ENCODE results near the gene ILF2. TPM values are rescaled to one million over a fixed set of nuclear protein-coding genes. Genes with fewer than 3 reads are reported as not detected.

ILF2 gene
- total and polyA plus RNA-seq, 5 donors from 2014 or later: 127 to 162 (median 145) TPM

- Mint-ChIP-seq H3K9me3 (no peaks in the 10 kb centered on the region), H3K4me3 (peak overlapping the region in 1 of 4 donors; percentile 43), H3K36me3 (peaks cover 37% of the 10 kb centered on the region), H3K27ac (no peak overlapping the region), H3K27me3 (no peaks in the 10 kb centered on the region), H3K4me1 (peaks cover 12 to 31% (median 21%) of the 10 kb centered on the region in 4 donors)
- no peaks in the 10 kb centered on the region for H3K27me3 ChIP-seq (ENCODE audit: control insufficient read depth, insufficient read depth, low read length)
- H3K36me3 ChIP-seq (ENCODE audit: control insufficient read depth, insufficient read depth, low read length): peaks cover 74% of the 10 kb centered on the region
- no peak for DNase-seq
- H3K9me3 ChIP-seq (ENCODE audit: control insufficient read depth in 2 of 2, low read length in 2 of 2): no peaks in the 10 kb centered on the region
- peaks cover 14% of the 10 kb centered on the region for H3K4me1 ChIP-seq (ENCODE audit: control insufficient read depth, insufficient read depth, low read length, poor library complexity, severe bottlenecking)
- H3K27ac ChIP-seq (ENCODE audit: insufficient read depth, low read length, poor library complexity, severe bottlenecking): no peak overlapping the region
- no peak overlapping the region for H3K4me3 ChIP-seq (ENCODE audit: low read depth, low read length)
- no peak for ATAC-seq (ENCODE audit: low read depth in 2 of 2)
These were observed 7.6 kb downstream of the ILF2 start for GRCh38 chr1:153663211-153663610.

DNA sequence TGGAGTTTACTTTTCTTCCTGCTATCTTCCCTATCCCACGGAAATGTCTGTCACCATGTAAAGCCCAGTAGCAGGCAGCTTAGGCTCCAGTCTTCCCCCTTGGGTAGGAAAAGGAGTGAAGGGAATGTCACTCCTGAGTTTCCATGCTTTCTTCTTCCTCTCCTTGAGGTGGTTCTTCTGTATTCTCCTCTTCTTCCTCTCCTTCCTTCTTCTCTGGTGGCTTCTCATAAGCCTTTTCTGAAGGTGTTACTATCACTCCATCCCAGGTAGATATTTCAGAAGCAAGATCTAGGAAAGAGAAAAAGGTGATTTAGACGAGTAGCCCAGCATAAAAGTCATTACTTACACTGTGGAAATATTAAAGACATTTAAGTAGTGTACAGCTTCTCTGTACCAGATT is 8.5 kb downstream of the ILF2 start:
- H3K27ac ChIP-seq (ENCODE audit: insufficient read depth, low read length, poor library complexity, severe bottlenecking): no peak overlapping the region
- peak overlapping the region in 2 of 4 donors; percentile 43 to 84 for H3K4me3 Mint-ChIP-seq
- no peaks in the 10 kb centered on the region for H3K9me3 Mint-ChIP-seq
- H3K27me3 Mint-ChIP-seq: no peaks in the 10 kb centered on the region
- no peaks in the 10 kb centered on the region for H3K9me3 ChIP-seq (ENCODE audit: control insufficient read depth in 2 of 2, low read length in 2 of 2)
- H3K27me3 ChIP-seq (ENCODE audit: control insufficient read depth, insufficient read depth, low read length): no peaks in the 10 kb centered on the region
- H3K4me1 Mint-ChIP-seq: peaks cover 8 to 33% (median 16%) of the 10 kb centered on the region in 4 donors
- no peak for DNase-seq
- peaks cover 14% of the 10 kb centered on the region for H3K4me1 ChIP-seq (ENCODE audit: control insufficient read depth, insufficient read depth, low read length, poor library complexity, severe bottlenecking)
- H3K4me3 ChIP-seq (ENCODE audit: low read depth, low read length): no peak overlapping the region
- ATAC-seq (ENCODE audit: low read depth in 2 of 2): no peak
- H3K27ac Mint-ChIP-seq: no peak overlapping the region
- peaks cover 65% of the 10 kb centered on the region for H3K36me3 ChIP-seq (ENCODE audit: control insufficient read depth, insufficient read depth, low read length)
- H3K36me3 Mint-ChIP-seq: peaks cover 29% of the 10 kb centered on the region

DNA sequence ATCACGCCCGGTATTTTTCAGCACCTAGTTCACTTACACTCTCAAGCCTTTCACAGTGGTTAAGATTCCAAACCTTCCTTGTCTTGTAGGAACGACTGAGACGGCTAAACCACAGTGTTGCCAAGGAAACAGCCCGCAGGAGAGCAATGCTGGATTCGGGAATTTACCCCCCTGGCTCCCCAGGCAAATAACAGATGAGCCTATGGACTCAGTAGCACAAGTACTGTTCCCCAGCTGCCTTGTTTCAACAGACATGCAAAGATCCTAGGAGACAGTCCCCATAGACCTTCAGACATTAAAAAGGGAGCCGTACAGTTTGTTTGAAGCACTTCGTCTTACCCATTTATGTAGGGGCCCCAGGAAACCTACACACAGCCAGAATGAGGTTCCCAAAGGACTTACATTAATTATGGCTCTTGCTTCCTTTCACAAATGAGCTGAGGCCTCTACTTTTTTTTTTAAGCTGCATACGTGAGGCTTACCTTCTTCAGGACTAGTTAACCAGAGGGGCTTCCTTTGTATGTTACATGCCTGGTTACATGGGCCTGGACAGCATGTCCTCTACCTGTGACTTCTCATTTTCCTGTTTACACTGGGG is 9.6 kb downstream of the ILF2 start:
- ATAC-seq (ENCODE audit: low read depth in 2 of 2): no peak
- peaks cover 29% of the 10 kb centered on the region for H3K36me3 Mint-ChIP-seq
- Histone ChIP-seq H3K27ac (ENCODE audit: insufficient read depth, low read length, poor library complexity, severe bottlenecking) (no peak overlapping the region), H3K9me3 (ENCODE audit: control insufficient read depth in 2 of 2, low read length in 2 of 2) (no peaks in the 10 kb centered on the region), H3K27me3 (ENCODE audit: control insufficient read depth, insufficient read depth, low read length) (no peaks in the 10 kb centered on the region), H3K36me3 (ENCODE audit: control insufficient read depth, insufficient read depth, low read length) (peaks cover 54% of the 10 kb centered on the region), H3K4me1 (ENCODE audit: control insufficient read depth, insufficient read depth, low read length, poor library complexity, severe bottlenecking) (peaks cover 14% of the 10 kb centered on the region), H3K4me3 (ENCODE audit: low read depth, low read length) (no peak overlapping the region)
- peak overlapping the region in 2 of 3 donors; percentile 36 to 58 for H3K27ac Mint-ChIP-seq
- no peaks in the 10 kb centered on the region for H3K27me3 Mint-ChIP-seq
- H3K4me1 Mint-ChIP-seq: peaks cover 8 to 37% (median 17%) of the 10 kb centered on the region in 4 donors
- no peak for DNase-seq
- no peaks in the 10 kb centered on the region for H3K9me3 Mint-ChIP-seq
- peak overlapping the region; percentile 16 to 71 (median 50) for H3K4me3 Mint-ChIP-seq

- DNase-seq (no peak), ATAC-seq (ENCODE audit: low read depth in 2 of 2) (no peak)
- Mint-ChIP-seq H3K27me3 (no peaks in the 10 kb centered on the region), H3K4me1 (peaks cover 7 to 30% (median 13%) of the 10 kb centered on the region in 4 donors), H3K27ac (peak overlapping the region in 2 of 3 donors; percentile 94 to 96), H3K9me3 (no peaks in the 10 kb centered on the region), H3K4me3 (peak overlapping the region; percentile 96 to 99 (median 98)), H3K36me3 (peaks cover 20% of the 10 kb centered on the region)
- Histone ChIP-seq H3K27ac (ENCODE audit: insufficient read depth, low read length, poor library complexity, severe bottlenecking) (peak overlapping the region; percentile 88), H3K4me1 (ENCODE audit: control insufficient read depth, insufficient read depth, low read length, poor library complexity, severe bottlenecking) (peaks cover 14% of the 10 kb centered on the region), H3K4me3 (ENCODE audit: low read depth, low read length) (peak overlapping the region; percentile 90), H3K27me3 (ENCODE audit: control insufficient read depth, insufficient read depth, low read length) (no peaks in the 10 kb centered on the region), H3K9me3 (ENCODE audit: control insufficient read depth in 2 of 2, low read length in 2 of 2) (no peaks in the 10 kb centered on the region), H3K36me3 (ENCODE audit: control insufficient read depth, insufficient read depth, low read length) (peaks cover 39% of the 10 kb centered on the region)
These were observed 11.1 kb downstream of the ILF2 start for GRCh38 chr1:153659656-153660055.

DNA sequence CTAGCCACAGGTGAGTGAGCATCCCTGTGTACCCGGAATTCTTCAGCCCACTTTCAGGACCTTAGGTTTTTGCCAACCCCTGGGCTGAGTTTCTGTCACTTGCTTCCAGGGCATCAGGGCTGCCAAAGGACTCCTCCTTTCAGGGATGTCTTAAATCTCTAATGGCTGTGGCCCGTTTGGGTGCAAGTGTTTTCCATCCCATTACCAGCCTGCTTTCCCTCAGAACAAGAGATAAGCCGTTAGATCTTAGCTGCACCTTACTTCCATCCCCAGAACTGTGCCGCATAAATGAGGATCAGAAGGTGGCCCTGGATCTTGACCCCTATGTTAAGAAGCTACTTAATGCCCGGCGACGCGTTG is 11.6 kb downstream of the ILF2 start:
- H3K27me3 ChIP-seq (ENCODE audit: control insufficient read depth, insufficient read depth, low read length): no peaks in the 10 kb centered on the region
- H3K9me3 ChIP-seq (ENCODE audit: control insufficient read depth in 2 of 2, low read length in 2 of 2): no peaks in the 10 kb centered on the region
- peak overlapping the region; percentile 88 for H3K27ac ChIP-seq (ENCODE audit: insufficient read depth, low read length, poor library complexity, severe bottlenecking)
- no peak for ATAC-seq (ENCODE audit: low read depth in 2 of 2)
- DNase-seq: no peak
- H3K27ac Mint-ChIP-seq: peak overlapping the region; percentile 94 to 97 (median 96)
- H3K4me1 Mint-ChIP-seq: peaks cover 7 to 30% (median 13%) of the 10 kb centered on the region in 4 donors
- H3K4me1 ChIP-seq (ENCODE audit: control insufficient read depth, insufficient read depth, low read length, poor library complexity, severe bottlenecking): peaks cover 14% of the 10 kb centered on the region
- peaks cover 34% of the 10 kb centered on the region for H3K36me3 ChIP-seq (ENCODE audit: control insufficient read depth, insufficient read depth, low read length)
- peak overlapping the region; percentile 96 to 99 (median 98) for H3K4me3 Mint-ChIP-seq
- no peaks in the 10 kb centered on the region for H3K9me3 Mint-ChIP-seq
- peak overlapping the region; percentile 90 for H3K4me3 ChIP-seq (ENCODE audit: low read depth, low read length)
- no peaks in the 10 kb centered on the region for H3K27me3 Mint-ChIP-seq
- H3K36me3 Mint-ChIP-seq: peaks cover 17% of the 10 kb centered on the region

DNA sequence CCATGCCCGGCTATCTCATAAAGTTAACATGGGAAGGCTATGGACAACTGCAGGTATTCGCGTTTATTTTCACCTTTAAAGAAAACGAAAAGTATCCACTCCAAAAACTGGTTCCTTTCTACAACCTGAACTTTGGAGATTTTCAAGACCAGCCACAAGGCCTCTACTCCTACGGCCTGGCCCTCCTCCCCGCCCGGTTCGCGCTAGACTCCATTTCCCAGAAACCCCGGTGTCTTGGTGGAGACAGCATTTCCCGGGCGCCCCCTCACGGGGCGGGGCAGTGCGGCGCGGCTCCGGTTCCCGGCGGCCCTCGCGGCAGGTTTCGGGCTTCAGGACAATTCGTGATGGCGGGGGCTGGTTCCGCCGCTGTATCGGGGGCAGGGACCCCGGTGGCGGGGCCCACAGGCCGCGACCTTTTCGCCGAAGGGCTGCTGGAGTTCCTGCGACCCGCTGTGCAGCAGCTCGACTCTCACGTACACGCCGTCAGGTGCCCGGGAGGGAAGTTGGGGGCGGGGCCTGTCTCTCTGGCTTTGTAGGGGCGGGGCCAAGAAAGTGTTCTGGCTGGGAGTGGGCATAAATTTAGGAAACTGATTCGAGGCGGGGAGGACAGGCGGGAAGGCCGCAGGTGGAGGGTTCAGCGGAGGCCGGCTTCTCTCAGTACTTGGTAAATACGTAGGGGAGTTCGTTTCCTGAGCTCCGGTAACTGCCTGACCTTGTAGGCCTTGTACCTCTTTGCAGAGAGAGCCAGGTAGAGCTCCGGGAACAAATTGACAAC is 12.2 kb downstream of the ILF2 start, which contains the start of gene SNAPIN:
Gene SNAPIN (plus strand): TSS at position 304 of the 775 bp plus-strand sequence. CDS start 41 bp downstream, at position 345.
- Mint-ChIP-seq H3K36me3 (peaks cover 13% of the 10 kb centered on the region), H3K27ac (peak within 1 kb of the TSS; percentile 94 to 97 (median 96)), H3K4me3 (peak within 1 kb of the TSS; percentile 96 to 99 (median 98)), H3K4me1 (peaks cover 7 to 30% (median 13%) of the 10 kb centered on the region in 4 donors), H3K27me3 (no peaks in the 10 kb centered on the region), H3K9me3 (no peaks in the 10 kb centered on the region)
- Histone ChIP-seq H3K4me1 (ENCODE audit: control insufficient read depth, insufficient read depth, low read length, poor library complexity, severe bottlenecking) (peaks cover 14% of the 10 kb centered on the region), H3K4me3 (ENCODE audit: low read depth, low read length) (peak within 1 kb of the TSS; percentile 90), H3K9me3 (ENCODE audit: control insufficient read depth in 2 of 2, low read length in 2 of 2) (no peaks in the 10 kb centered on the region), H3K36me3 (ENCODE audit: control insufficient read depth, insufficient read depth, low read length) (peaks cover 28% of the 10 kb centered on the region), H3K27ac (ENCODE audit: insufficient read depth, low read length, poor library complexity, severe bottlenecking) (peak within 1 kb of the TSS; percentile 88), H3K27me3 (ENCODE audit: control insufficient read depth, insufficient read depth, low read length) (no peaks in the 10 kb centered on the region)
- peak; percentile 96 to 97 for ATAC-seq (ENCODE audit: low read depth in 2 of 2)
- peak; percentile 84 to 94 (median 90) for DNase-seq

DNA sequence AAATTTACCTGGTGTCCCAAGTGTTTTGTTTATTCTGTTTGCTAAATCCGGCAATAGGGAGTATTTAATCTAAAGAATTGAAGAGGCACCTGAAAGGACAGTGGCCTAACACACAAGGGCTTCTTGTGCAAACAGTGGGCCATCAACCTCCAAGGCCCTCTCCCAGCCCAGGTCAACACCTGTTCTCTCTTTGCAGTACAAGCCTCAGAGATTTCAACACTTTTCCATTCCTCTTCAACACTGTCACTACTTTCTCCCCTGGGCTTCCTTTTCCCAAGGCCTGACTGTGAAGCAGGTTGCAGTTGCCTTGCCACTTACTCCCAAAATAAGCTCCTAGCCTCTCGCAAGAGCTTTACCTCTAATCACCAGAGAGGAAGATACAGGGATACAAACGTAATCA is 15.5 kb downstream of the ILF2 start:
- Histone ChIP-seq H3K4me1 (ENCODE audit: control insufficient read depth, insufficient read depth, low read length, poor library complexity, severe bottlenecking) (peaks cover 14% of the 10 kb centered on the region), H3K9me3 (ENCODE audit: control insufficient read depth in 2 of 2, low read length in 2 of 2) (no peaks in the 10 kb centered on the region), H3K27me3 (ENCODE audit: control insufficient read depth, insufficient read depth, low read length) (no peaks in the 10 kb centered on the region), H3K36me3 (ENCODE audit: control insufficient read depth, insufficient read depth, low read length) (no peaks in the 10 kb centered on the region), H3K4me3 (ENCODE audit: low read depth, low read length) (no peak overlapping the region), H3K27ac (ENCODE audit: insufficient read depth, low read length, poor library complexity, severe bottlenecking) (no peak overlapping the region)
- ATAC-seq (ENCODE audit: low read depth in 2 of 2) (no peak), DNase-seq (no peak)
- Mint-ChIP-seq H3K27ac (no peak overlapping the region), H3K27me3 (no peaks in the 10 kb centered on the region), H3K4me3 (no peak overlapping the region), H3K9me3 (no peaks in the 10 kb centered on the region), H3K4me1 (peaks cover 0 to 26% (median 11%) of the 10 kb centered on the region in 4 donors), H3K36me3 (no peaks in the 10 kb centered on the region)

Measured in CD4-positive, CD25-positive, alpha-beta regulatory T cell (primary cell).